ENCODE measurements around the gene PACSIN2.

PACSIN2 gene

DNA sequence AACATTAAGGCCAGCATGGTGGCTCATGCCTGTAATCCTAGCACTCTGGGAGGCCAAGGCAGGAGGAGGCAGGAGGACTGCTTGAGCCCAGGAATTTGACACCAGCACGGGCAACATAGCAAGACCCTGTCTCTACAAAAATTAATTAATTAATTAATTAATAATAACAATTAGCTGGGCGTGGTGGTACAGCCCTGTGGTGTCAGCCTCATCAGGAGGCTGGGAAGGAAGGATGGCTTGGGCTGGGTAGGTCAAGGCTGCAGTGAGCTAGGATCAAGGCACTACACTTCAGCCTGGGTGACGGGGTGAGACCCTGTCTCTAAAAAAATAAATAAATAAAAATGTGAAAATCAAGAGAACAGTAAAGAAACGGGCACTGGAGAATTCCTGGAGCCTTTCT, 159.2 kb downstream of the PACSIN2 start:
- no peak for DNase-seq

DNA sequence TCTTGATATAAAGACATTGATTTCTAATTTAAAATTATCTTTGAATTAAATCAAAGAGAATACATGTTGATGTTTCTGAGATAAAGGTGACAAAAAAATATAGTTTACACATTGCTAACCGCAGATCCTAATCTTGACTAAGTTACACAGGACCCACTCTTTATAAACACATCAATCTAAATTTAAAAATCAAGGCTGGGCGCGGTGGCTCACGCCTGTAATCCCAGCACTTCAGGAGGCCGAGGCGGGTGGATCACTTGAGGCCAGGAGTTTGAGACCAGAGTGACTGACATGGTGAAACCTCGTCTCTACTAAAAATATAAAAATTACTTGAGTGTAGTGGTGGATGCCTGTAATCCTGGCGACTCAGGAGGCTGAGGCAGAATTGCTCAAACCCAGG, 159.7 kb downstream of the PACSIN2 start:
- DNase-seq = no peak

DNA sequence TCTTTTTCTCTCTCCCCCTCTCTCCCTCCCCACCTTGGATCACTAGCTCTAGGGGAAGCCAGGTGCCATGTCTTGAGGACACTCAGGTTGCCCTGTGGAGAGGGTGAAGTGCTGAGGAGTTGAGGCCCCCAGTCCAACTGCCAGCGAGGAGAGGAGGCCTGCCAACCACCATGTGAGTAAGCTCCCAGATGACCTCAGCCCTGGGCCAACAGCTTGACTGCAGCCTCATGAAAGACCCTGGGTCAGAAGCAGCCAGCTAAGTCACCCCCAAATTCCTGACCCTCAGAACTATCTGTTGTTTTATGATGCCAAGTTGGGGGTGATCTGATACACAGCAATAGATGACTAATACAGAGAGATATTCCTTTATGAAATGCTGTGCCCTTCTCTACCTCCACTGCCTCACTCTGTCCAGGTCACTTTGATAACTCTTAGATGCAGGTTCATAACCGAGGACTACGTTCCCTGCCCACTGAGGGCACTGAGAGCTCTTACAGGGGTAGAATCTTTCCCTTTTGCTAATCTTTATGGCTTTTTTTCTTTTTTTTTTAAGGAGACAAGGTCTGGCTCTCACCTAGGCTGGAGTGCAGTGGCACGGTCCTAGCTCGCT, 165.9 kb downstream of the PACSIN2 start:
- DNase-seq = no peak

DNA sequence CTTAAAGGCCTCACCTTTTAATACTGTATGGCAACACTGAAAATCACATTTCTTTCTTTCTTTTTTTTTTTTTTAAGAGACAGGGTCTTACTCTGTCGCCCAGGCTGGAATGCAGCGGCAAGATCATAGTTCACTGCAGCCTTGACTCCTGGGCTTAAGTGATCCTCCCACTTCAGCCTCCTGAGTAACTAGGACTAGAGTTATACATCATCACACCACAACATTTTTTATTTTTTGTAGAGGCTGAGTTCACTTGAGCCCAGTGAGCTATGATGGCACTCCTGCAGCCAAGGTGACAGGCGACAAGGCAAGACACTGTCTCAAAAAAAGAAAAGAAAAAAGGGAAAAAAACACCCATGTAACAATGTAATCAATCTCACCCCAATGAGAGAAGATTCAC, 167.8 kb downstream of the PACSIN2 start:
- DNase-seq = no peak

DNA sequence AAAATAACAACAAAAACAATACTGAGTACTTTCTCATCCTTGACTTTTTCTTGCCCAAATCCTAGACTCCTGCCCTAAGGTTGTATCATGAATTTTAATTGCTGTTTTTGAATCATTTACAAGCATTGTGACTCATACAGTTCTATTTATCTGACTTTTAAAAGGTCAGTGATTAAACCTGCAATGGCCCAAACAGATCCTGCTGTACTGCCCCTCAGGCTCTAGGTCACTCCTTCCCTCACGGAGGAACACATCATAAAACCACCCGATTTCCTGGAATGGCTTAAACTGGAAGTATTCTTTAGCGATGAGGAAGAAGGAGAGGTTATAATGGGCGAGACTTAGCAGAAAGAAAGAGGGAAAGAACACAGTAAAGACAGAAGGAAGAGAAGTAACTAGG, 170.2 kb downstream of the PACSIN2 start:
- DNase-seq = no peak

DNA sequence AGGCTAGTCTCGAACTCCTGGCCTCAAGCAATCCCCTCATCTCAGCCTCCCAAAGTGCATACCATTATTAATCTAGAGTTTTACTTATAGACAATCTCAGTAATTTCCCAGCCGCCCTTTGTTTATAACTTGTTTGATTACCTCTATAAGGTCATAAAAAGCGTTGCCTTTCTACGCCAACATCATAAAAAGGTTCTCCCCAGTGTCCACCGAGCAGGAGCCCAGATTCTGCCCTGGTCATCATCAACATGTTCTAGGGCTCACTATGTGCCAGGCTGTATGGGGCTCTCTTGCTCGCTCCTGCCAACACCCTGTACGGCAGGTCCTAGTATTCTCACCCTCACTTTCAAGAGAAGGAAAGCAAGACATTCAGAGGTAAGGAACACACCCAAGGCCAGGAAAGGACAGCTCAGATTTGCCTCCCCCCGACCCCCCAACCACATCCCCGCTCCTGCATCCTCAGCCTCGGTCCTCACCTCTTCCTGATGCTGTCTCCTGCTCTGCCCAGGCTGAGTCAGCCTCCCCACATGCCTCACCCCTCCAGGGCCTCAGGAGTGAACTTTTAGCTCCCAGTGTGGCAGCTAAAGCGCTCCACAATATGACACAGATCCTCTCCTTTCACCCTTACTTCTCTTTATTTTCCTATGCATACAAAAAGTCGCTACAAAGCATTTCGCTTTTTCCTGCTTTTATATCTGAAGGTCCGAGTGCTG, 172.1 kb downstream of the PACSIN2 start:
- no peak for DNase-seq

DNA sequence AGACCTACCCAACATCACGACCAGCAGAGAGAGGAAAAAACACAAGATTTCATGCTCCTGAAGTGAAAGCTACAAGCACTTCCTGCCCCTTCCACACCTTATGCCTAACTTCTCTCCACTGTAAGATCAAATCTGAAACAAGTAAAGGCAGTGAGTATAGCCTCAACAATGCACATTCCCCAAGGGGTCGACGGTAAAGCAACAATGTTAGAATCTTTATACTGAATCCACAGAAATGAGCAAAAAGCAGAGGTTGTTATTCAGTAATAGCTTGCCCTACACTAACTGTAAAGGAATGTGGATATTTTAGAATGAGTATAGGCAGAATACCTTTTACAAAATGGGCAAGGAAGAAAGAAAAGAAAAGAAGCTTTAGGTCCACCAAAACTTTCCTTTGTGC, 173.5 kb downstream of the PACSIN2 start:
- DNase-seq = no peak

DNA sequence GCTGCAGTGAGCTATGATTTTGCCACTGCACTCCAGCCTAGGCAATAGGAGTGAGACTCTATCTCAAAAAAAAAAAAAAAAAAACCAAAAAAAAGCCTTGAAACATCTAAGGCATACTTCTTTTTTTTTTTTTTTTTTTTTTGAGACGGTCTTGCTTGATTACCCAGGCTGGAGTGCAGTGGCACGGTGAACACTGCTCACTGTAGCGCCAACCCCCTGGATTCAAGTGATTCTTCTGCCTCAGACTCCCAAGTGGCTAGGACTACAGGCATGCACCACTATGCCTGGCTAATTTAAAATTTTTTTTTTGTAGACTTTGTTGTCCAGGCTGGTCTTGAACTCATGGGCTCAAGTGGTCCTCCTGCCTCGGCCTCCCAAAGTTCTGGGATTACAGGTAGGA, 177.4 kb downstream of the PACSIN2 start:
- DNase-seq = no peak

DNA sequence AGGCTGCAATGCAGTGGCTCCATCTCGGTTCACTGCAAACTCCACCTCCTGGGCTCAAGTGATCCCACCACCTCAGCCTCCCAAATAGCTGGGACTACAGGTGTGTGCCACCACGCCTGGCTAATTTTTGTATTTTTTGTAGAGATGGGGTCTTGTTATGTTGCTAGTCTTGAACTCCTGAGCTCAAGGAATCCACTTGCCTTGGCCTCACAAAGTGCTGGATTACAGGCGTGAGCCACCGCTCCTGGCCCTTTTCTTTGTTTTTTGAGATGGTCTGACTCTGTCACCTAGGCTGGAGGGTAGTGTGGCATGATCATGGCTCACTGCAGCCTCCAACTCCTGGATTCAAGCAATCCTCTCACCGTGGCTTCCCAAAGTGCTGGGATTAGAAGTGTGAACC, 178.9 kb downstream of the PACSIN2 start:
- no peak for DNase-seq

DNA sequence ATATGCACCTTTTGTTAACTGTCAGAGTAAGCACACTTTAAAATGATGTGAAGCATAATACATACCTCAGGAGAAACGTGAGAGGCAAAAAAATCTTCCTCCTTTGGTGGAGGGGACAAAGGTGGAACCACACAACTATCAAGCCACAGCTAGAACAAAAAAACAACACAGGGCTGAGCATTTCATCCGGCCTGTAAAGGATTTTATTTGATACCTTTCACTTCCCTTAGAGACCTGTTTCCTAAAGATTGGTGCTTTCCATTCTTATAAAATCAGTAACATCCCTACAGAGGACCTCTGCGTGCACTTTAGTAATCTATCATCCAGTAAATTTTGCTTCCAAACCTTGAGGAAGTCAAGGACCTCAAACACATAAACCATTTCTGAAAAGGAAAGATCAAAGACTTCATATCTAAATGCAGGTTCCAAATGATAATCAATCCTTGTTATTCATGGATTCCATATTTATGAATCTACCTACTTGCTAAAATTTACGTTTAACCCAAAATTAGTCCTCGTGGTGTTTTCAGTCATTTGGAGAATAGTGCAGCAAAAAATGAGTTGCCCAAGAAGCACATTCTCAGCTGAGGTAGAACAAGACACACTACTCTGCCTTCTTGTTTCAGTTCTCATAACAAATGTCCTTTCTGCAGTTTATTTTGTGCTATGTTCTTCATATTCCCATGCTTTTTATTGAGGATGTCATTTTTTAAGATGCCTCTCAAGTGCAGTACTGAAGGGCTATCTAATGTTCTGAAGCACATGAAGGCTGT, 180.6 kb downstream of the PACSIN2 start:
- no peak for DNase-seq

DNA sequence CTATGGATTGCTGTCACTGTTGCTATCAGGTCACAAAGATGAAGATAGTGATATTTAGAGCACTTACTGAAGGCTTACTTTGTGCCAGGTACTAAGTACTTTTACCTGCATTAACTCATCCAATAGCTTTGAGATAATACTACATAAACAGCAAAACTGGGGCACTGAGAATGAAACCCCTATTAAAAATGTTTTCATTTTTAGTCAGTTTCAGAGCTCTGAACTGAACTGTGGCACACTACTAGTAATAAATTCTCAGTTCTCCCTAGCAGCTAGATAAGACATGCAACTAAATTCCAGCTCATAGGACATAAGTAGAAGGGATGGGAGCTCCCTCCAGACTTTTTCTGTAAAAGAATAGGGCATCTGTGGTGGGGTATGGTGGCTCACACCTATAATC, 181.8 kb downstream of the PACSIN2 start:
- DNase-seq = no peak

DNA sequence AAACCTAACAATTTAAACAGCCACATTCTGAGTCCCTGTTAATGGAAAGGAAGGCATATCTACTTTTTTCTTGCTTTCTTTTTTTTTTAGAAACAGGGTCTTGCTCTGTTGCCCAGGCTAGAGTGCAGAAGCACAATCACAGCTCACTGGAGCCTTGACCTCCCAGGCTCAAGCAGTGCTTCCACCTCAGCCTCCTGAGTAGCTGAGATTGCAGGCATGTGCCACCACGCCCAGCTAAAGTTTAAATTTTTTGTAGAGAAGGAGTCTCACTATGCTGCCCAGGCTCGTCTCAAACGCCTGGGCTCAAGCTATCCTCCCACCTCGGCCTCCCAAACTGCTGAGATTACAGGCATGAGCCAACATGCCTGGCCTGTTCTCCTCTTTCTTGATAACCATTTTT, 183.2 kb downstream of the PACSIN2 start:
- no peak for DNase-seq

DNA sequence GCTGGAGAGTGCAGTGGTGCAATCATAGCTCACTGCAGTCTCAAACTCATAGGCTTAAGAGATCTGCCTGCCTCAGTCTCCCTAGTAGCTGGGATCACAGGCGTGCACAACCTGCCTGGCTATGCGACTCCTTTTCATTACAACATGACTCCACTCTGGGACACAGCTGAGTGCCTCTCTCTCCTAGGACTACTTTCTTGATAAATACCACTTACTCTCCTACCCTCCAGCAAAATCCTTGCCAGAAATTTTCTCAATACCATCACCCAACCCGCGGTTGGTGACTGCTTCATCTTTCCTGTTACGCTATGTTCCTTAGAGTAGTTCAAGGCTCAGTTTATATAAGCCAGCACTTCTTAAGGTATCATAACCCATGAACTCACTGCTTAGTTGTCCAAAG, 184.8 kb downstream of the PACSIN2 start:
- no peak for DNase-seq

DNA sequence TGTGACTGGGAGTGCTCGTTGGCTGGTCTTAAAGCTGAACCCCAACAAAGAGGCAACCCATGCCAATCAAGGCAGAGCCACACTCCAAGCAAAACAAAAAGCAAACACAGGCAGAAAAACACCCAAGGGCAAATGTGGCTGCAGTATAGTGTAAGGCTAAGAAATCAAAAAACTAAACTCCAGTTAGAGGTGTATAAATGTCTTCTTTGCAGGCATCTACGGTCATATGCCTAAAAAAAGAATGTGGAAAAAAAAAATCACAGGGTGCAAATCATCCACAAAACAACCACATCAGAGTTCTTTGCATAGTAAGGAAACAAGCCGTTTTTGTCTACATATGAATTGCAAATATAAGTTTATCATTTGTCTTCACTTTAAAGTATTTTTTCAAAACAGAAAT, 185.6 kb downstream of the PACSIN2 start:
- no peak for DNase-seq

DNA sequence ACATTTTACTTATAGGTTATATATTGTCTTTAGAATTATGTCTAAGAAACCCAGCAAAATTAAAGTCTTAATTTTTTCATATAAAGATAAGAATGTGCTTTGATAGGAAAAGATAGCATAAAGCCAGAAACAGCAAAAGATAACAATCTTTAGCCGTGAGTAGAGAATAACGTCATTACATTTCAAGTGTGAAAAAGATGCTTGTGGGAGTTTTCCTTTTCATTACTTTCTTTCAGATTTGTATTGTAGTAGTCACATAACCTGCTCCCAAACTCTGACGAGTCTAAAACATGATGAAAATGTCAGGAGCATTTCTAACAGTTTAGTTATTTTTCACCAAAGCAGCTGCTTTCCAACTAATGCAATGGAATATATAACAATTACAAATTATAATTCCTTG, 189.2 kb downstream of the PACSIN2 start:
- DNase-seq = no peak

DNA sequence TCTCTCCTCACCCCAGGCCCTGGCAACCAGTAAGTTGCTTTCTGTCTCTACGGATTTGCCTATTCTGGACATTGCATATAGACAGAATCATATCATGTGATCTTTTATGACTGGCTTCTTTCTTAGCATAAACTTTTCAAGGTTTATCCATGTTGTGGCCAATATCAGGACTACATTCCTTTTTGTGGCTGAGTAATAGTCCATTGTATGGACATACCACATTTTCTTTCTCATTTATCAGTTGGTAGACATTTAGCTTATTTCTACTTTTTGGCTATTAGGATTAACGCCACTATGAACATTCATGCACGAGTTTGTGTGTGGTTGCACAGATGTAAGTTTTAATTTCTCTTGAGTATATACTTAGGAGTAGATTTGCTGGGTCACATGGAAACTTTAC, 193.6 kb downstream of the PACSIN2 start:
- DNase-seq = no peak

DNA sequence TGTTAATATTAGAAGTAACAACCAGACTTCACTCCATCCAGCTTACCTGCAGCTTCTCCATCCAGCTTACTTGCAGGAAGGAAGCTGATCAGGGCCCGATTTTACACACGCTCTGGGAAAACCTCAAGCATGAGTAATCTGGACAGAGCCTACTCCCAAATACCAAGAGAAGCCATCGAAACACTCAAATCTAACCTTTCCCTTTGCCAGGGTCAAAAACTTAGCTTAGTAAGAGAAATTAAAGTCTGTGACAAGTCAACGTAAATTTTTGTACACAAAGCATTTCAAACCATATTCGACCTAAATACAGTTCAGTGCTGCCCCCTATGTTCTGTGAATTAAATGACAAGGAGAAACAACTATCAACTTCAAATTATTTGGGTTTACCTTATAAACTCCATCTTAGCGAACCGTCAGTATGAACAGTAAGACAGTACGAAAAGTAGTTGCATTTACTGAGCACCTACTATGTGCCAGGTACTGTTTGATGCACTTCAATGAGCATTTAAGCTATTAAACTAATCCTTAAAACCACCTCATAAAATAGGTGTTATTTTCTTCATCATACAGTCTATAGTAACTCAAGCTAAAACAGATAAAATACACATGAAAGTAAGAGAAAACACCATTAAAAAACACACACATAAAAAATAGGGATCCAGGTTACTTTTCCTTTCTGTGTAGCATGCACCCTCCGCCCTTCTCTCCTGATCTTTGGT, 194.7 kb downstream of the PACSIN2 start:
- no peak for DNase-seq

All from NCI-H146 (cell line).